Lung (tissue), 16 donors: ENCODE measurements around the gene FGD1. TPM values are rescaled to one million over a fixed set of nuclear protein-coding genes. Genes with fewer than 3 reads are reported as not detected.
"Not testable (repeated sequence)": the region's sequence is repeated elsewhere in the genome, so short reads cannot be mapped to it uniquely, and the experiment has no call there.

Experiments used
- ATAC-seq: fragments of 200-7000 bp; cut with Tn5 transposase; one replicate; pipeline ENCODE4 v1.9.1; 2020; ENCODE audit warnings: moderate number of reproducible peaks; ENCODE audit not compliant: insufficient read depth, low FRiP score
- DNase-seq, 3 donors: peaks; one replicate each; pipeline ENCODE4 v3.0.0-alpha.2; 2013 to 2017
- H3K27ac ChIP-seq, 2 donors: one replicate each; pipeline ENCODE4 v1.5.1; 2013; ENCODE audit warnings: mild to moderate bottlenecking in 2 of 2, moderate library complexity in 2 of 2, control low read depth in 1 of 2, inconsistent platforms in 1 of 2, low read depth in 1 of 2, low read length in 1 of 2
- H3K27me3 ChIP-seq, 3 donors: one replicate each; pipeline ENCODE4 v1.5.1; 2013; ENCODE audit warnings: low read length in 2 of 3; ENCODE audit not compliant: control insufficient read depth in 3 of 3, insufficient read depth in 3 of 3
- H3K36me3 ChIP-seq, 4 donors: one replicate each; pipeline ENCODE4 v1.5.1; 2013; ENCODE audit warnings: low read length in 4 of 4, mild to moderate bottlenecking in 1 of 4, moderate library complexity in 1 of 4; ENCODE audit not compliant: control insufficient read depth in 4 of 4, insufficient read depth in 4 of 4
- H3K4me1 ChIP-seq, 5 donors: one replicate each; pipeline ENCODE4 v1.5.1; 2013; ENCODE audit warnings: low read length in 5 of 5, mild to moderate bottlenecking in 2 of 5, moderate library complexity in 1 of 5; ENCODE audit not compliant: control insufficient read depth in 5 of 5, insufficient read depth in 5 of 5
- H3K4me3 ChIP-seq: one replicate; pipeline ENCODE4 v1.5.1; 2013; ENCODE audit warnings: mild to moderate bottlenecking, control low read depth, moderate library complexity
- H3K9ac ChIP-seq, 2 donors: one replicate each; pipeline ENCODE4 v1.5.1; 2013; ENCODE audit warnings: low read length in 2 of 2, control low read depth in 1 of 2; ENCODE audit not compliant: insufficient read depth in 1 of 2
- H3K9me3 ChIP-seq, 4 donors: one replicate each; pipeline ENCODE4 v1.5.1; 2013; ENCODE audit warnings: low read length in 3 of 4, mild to moderate bottlenecking in 1 of 4, moderate library complexity in 1 of 4; ENCODE audit not compliant: control insufficient read depth in 4 of 4, insufficient read depth in 3 of 4
- CTCF ChIP-seq: IDR thresholded peaks from 2 replicates; pipeline ENCODE4 v1.5.1; 2012; ENCODE audit warnings: mild to moderate bottlenecking; ENCODE audit errors: control extremely low read depth, extremely low read depth
- WGBS, 2 donors: extraction: QIAGEN DNeasy Blood & Tissue Kit; methylation state at CpG; one replicate each; pipeline ENCODE4 v1.1.7; 2013; 5-methylcytosine and 5-hydroxymethylcytosine counted together
- long read RNA-seq, 5 donors: transcript quantifications; one replicate each; lab custom pipeline, GENCODE V29; 2026
- polyA plus RNA-seq, 2 donors: library from polyadenylated mRNA; stranded (reverse); fragments of 200-250 nt; gene quantifications; one replicate each; pipeline ENCODE4 v1.2.1, GENCODE V29; 2013
- total RNA-seq, 2 donors: library from RNA; depleted of rRNA in 1 of 2; stranded (reverse); fragments of >200 nt in 1 of 2; gene quantifications; one replicate each; pipeline ENCODE4 v1.2.1, GENCODE V29; 2014 to 2021
- donor health status: control.
- donor health status: control.
- donor health status: Bipolar disorder and iron deficiency.
- donor health status: healthy.
- donor health status: DM: yes; HTN: yes; CAD: no.

FGD1 gene
- total RNA-seq (1 to 10 TPM; 3.6 to 6.4 TPM), polyA plus RNA-seq (1 to 10 TPM; 1.3 to 1.4 TPM)
- long read RNA-seq, donor 1, full-length matches to known transcripts: 1 of 1 reads
- long read RNA-seq, donor 1, partial matches to known transcripts: 0 of 1 reads
- long read RNA-seq, donor 1, other reads (novel, unspliced or antisense): 0 of 1 reads
- long read RNA-seq, donor 2: 0 reads
- long read RNA-seq, donor 3, partial matches to known transcripts: 5 of 5 reads
- long read RNA-seq, donor 3, other reads (novel, unspliced or antisense): 0 of 5 reads
- long read RNA-seq, donor 4: 0 reads
- long read RNA-seq, donor 5, full-length matches to known transcripts: 1 of 19 reads
- long read RNA-seq, donor 5, partial matches to known transcripts: 0 of 19 reads
- long read RNA-seq, donor 5, other reads (novel, unspliced or antisense): 18 of 19 reads

GRCh38 chrX:54495814-54496516 lies at the start of gene FGD1:
TSS of gene FGD1 (minus strand) at chrX:54496234. CDS start at chrX:54495432, 802 bp downstream.
- no peak for TF ChIP-seq CTCF
- Histone ChIP-seq H3K27ac (peak within 1 kb of the TSS in 1 of 2 donors; percentile 49), H3K4me3 (peak within 1 kb of the TSS; percentile 42), H3K27me3 (no peaks in the 10 kb centered on the region), H3K36me3 (no peaks in the 10 kb centered on the region), H3K9me3 (peaks cover 0 to 3% (median 0%) of the 10 kb centered on the region in 4 donors), H3K4me1 (peaks cover 0 to 16% (median 1%) of the 10 kb centered on the region in 5 donors), H3K9ac (peak within 1 kb of the TSS; percentile 39 to 77)
- ATAC-seq (peak; percentile 79), DNase-seq (peak; percentile 72 to 87 (median 82))
- 20 to 33% methylated on average over 1 to 51 of the region's 51 CpGs for WGBS, 2 donors

- H3K36me3 ChIP-seq: peaks cover 4 to 28% (median 12%) of the 10 kb centered on the region in 4 donors
Observed at GRCh38 chrX:54542239-54542638, 46.2 kb upstream of the FGD1 start.

GRCh38 chrX:54540289-54540688 lies 44.3 kb upstream of the FGD1 start:
- no peak for TF ChIP-seq CTCF
- WGBS, 2 donors: 83 to 95% methylated on average over 3 to 4 of the region's 4 CpGs

More at GRCh38 chrX:54542239-54542638, 46.2 kb upstream of the FGD1 start:
- not testable (repeated sequence) for ATAC-seq, H3K9me3 ChIP-seq, H3K4me3 ChIP-seq, H3K4me1 ChIP-seq, H3K9ac ChIP-seq, H3K27me3 ChIP-seq, H3K27ac ChIP-seq, DNase-seq
- WGBS, 2 donors: 96% methylated on average over 2 to 3 of the region's 4 CpGs

GRCh38 chrX:54534271-54534670 lies 38.2 kb upstream of the FGD1 start:
- Histone ChIP-seq H3K4me1 (peaks cover 0 to 13% (median 4%) of the 10 kb centered on the region in 5 donors), H3K27me3 (no peaks in the 10 kb centered on the region), H3K4me3 (no peak overlapping the region), H3K9me3 (peaks cover 0 to 6% (median under 1%) of the 10 kb centered on the region in 4 donors), H3K27ac (no peak overlapping the region), H3K36me3 (peaks cover 0 to 6% (median under 1%) of the 10 kb centered on the region in 4 donors), H3K9ac (no peak overlapping the region)
- ATAC-seq (no peak), DNase-seq (no peak)
- TF ChIP-seq CTCF: no peak
- 83 to 92% methylated on average over 4 of the region's 4 CpGs for WGBS, 2 donors

More at GRCh38 chrX:54540289-54540688, 44.3 kb upstream of the FGD1 start:
- Histone ChIP-seq H3K27ac (peak overlapping the region in 1 of 2 donors; percentile 62), H3K27me3 (no peaks in the 10 kb centered on the region), H3K36me3 (peaks cover 4 to 23% (median 10%) of the 10 kb centered on the region in 4 donors), H3K9me3 (peaks cover 0 to 3% (median 0%) of the 10 kb centered on the region in 4 donors), H3K4me1 (no peaks in the 10 kb centered on the region), H3K4me3 (no peak overlapping the region), H3K9ac (no peak overlapping the region)
- no peak for ATAC-seq
- peak in 1 of 3 donors; percentile 1 for DNase-seq
